GM12875 (cell line): ENCODE data around the gene CCDC174.

ENCODE experiments used
- H3K4me3 ChIP-seq: one replicate; pipeline ENCODE4 v1.5.1; 2011; ENCODE audit warnings: low read depth, low read length, control low read depth
- TF ChIP-seq, protein P1 (sequence below): IDR thresholded peaks from 2 replicates; pipeline ENCODE4 v1.5.1; 2011; ENCODE audit warnings: low read depth, mild to moderate bottlenecking, control low read depth, inconsistent platforms, low read length, moderate library complexity, borderline replicate concordance; ENCODE audit not compliant: insufficient read depth

Gene CCDC174

GRCh38 chr3:14645453-14645852 lies 6.1 kb upstream of the CCDC174 start:
- TF ChIP-seq, protein P1, sequence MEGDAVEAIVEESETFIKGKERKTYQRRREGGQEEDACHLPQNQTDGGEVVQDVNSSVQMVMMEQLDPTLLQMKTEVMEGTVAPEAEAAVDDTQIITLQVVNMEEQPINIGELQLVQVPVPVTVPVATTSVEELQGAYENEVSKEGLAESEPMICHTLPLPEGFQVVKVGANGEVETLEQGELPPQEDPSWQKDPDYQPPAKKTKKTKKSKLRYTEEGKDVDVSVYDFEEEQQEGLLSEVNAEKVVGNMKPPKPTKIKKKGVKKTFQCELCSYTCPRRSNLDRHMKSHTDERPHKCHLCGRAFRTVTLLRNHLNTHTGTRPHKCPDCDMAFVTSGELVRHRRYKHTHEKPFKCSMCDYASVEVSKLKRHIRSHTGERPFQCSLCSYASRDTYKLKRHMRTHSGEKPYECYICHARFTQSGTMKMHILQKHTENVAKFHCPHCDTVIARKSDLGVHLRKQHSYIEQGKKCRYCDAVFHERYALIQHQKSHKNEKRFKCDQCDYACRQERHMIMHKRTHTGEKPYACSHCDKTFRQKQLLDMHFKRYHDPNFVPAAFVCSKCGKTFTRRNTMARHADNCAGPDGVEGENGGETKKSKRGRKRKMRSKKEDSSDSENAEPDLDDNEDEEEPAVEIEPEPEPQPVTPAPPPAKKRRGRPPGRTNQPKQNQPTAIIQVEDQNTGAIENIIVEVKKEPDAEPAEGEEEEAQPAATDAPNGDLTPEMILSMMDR: no peak
- no peak overlapping the region for H3K4me3 ChIP-seq

GRCh38 chr3:14646131-14646573 lies 5.4 kb upstream of the CCDC174 start:
- no peak overlapping the region for H3K4me3 ChIP-seq
- TF ChIP-seq, protein P1: no peak

DNA sequence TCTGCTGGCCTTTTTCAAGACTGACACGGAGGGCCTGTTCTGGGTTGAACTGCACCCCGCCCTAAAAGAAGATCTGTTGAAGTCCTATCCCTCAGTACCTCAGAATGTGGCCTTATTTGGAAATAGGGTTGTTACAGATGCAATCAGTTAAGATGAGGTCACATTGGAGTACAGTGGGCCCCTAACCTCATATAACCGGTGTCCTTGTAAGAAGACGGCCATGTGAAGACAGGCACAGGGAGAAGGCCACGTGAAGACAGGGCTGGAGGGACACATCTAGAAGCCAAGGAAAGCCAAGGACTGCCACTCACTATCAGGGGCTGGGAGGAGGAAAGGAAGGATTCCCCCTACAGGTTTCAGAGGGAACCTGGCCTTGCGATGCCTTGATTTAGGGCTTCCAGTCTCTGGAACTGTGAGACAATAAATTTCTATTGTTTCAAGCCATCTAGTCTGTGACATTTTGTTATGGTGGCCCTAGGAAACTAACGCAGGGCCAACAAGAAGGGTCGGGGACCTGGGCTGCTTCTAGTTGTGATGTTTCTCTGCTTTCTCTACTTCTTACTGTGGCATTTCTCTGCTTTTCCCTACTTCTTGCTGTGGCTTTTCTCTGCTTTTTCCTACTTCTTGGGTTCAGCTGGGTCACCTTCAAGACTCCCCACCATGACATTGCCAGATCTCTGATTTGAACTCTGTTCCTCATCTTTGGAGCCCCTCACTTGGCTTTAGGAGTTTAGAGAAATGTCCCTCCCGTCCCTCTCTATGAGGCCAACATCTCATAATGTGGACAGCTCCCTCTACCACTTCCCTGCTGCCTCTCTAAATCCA lies 4.8 kb upstream of the CCDC174 start:
- TF ChIP-seq, protein P1: no peak
- H3K4me3 ChIP-seq: no peak overlapping the region

GRCh38 chr3:14647976-14648955 lies 3.3 kb upstream of the CCDC174 start:
- TF ChIP-seq, protein P1: no peak
- H3K4me3 ChIP-seq: no peak overlapping the region

DNA sequence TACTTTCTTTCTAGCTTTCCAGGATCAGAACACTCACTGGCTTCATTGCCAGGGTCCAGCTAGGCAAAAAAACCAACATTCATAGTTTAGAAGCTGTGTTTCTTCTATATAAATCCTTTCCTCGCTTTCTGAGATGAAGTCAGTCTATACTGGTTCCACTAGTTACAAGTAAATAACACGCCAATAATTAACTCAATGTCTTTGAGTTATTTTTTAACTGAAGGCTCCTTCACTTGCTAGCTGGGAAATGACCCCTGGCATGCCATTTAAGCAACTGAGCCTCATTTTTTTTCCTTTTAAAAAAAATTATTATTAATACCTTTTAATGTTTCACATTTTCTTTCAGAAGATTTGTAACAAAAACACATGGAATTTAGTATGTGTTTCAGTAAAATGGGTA lies 2.1 kb upstream of the CCDC174 start:
- H3K4me3 ChIP-seq: no peak overlapping the region
- TF ChIP-seq, protein P1: no peak

GRCh38 chr3:14650193-14650592 lies 1.4 kb upstream of the CCDC174 start:
- no peak overlapping the region for H3K4me3 ChIP-seq

GRCh38 chr3:14652360-14652907 lies 872 bp downstream of the CCDC174 start:
- peak overlapping the region; percentile 81 for H3K4me3 ChIP-seq

More at GRCh38 chr3:14650193-14650592, 1.4 kb upstream of the CCDC174 start:
- TF ChIP-seq, protein P1: no peak
